NCI-H1048 (cell line): Measurements from ENCODE around the gene ARRB1.

ENCODE experiments used
- DNase-seq: peaks from one replicate; lab custom pipeline; 2025; lab: John Stamatoyannopoulos, UW

Gene ARRB1

GRCh38 chr11:75246671-75247350, 104.7 kb downstream of the ARRB1 start:
- DNase-seq = no peak

DNA sequence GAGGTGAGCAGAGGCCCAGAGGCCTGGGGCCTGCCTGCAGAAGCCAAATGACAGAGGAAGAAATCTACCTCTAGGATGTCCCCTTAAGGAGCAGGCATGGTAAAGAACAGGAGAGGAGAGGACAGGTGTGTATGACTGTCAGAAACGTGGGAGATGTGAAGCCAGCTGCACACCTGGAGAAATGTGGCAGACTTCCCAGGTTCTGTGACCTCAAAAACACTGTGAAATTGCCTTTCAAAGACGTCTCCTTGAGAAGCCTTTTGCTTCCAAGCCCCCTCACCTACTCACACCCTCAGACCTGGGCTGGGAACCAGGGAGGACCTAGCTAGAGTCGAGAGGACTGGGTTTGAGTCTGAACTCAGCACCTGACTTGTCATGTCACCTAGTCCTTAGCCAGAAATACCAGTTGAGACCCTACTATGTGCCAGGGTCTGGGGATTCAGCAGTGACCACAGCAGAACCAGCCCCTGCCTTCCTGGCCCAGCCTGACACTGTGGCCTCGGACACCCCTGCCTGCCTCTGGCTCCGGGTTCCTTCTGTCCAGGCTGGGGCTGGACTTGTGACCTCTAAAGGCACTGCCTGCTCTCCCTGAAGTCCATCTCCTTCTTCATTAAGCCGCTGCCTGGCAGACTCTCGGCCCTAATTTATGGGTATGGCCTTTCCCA, 105.3 kb downstream of the ARRB1 start:
- DNase-seq = no peak

DNA sequence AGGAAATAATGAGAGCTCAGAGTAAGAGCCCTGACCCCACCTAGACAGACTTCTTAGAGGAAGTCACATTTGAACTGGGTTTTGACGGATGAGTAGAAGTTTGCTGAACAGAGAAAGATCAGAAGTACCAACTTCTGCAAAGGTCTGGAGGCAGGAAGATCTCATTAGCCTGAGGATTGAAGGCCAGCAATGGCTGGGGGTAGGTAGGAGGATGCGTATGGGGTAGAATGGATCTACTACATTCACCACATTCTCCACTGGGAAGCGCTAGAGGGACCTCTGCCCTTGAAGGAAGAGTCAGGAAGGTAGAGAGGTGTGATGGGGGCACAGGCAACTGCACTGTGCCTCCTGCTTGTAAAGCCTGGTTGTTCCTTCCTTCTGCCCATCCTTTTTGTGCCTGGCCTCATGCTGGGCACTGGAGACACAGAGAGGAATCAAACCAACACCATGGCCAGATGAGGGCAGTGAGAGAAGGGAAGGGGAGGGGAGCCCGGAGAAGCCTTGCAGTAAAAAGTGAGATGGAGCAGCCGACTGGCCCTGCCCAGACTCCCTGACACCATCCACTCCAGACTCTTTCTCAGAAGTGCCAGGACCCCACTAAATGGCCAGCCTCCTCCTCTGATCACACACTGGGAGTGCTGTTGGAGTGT, 106.0 kb downstream of the ARRB1 start:
- DNase-seq = no peak

DNA sequence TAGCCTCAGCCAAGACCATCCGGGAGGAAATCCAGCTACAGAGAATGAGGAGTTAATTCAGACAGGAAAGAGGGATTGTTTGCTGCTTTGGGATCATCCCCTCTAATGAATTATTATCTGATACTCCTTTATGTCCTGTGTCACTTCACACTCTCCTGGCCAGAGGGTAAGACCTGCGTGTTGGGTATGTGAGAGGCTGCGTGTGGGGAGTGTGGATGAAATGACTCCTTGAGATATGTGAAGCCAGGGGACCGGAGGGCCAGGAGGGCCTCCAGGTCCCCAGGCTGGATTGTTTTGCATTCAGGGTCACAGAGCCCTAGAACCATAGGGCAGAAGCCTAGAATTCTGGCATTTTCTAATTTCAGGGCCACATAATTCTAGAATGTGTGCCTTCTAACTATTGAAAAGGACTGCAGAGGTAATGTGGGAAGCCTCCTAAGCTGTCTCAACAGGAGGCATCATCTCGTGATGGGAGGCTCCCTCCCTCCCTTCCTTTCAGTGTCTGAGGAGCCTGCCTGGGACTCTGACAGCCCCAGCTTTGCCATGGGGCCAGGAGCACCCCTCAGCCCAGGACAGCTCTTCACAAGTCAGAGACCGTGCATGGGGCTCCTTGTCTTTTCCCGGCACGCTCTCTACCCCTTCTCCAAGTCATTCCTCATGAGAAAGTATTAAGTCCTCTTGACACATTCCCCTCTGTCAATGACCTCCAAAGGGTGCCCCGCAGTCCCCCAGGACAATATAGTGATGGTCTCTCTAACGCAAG, 107.2 kb downstream of the ARRB1 start:
- no peak for DNase-seq

GRCh38 chr11:75242722-75243600, 108.5 kb downstream of the ARRB1 start:
- no peak for DNase-seq

DNA sequence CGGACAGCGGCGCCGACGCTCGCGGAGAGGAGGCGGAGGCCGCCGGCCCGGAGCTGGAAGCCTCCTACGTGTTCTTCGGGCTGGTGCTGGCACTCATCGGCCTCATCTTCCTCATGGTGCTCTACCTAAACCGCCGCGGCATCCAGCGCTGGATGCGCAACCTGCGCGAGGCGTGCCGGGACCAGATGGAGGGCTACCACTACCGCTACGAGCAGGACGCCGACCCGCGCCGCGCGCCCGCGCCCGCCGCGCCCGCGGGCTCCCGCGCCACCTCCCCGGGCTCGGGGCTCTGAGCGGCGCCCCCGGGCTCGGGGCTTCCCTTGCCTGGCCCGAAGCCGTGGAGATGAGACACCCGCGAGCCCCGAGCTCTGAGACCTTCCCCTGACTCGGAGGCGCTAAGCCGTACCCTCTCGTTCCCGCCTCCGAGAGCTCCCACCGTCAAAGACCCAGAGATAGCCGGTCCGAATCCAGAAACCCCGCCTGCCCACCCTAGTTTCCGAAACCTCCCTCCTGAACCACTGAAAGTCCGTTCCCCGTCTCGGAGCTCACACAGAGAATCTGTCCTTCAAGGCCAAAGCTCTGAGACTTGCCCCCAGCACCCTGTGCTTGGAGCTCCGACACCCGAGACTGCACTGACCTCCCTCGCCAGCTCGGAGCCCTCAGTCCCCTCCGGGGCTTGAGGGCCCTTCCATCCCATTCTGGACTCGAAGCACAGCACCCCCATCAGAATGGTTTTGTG, 109.4 kb downstream of the ARRB1 start:
- no peak for DNase-seq

GRCh38 chr11:75241036-75241905, 110.2 kb downstream of the ARRB1 start:
- peak; percentile 56 for DNase-seq

DNA sequence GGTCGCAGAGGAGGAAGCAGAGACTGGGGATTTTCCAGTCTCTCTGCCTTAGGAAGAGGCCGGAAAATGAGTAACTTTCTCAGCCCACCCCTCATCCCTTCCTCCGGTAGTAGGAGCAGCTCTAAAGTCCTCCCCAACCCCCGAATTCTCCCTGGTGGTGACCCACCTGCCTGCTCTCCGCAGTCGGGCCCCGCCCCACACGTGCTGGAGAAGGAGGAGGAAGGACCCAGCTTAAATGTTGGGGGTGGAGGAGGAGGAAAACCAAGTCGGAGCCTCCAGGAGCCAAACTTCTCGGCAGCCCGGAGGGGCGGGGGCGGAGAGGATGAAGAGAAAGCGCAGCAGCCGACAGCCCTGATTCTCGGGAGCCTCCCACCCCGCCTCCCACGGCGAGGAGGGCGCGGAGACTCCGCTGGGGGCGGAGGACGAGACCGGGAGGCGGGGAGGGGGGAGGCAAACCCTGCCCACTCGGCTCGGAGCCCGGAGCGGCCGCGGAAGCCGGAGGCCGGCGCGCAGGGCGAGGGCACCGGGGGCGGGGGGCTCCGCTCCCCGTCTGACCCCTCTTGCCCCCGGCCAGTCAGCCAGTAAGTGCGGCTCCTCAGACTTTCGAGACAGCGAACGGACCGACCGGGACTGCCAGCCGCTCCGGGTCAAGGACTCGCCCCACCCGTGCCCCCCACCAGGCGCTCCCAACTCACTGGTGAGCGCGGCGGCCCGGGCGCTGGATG, 111.0 kb downstream of the ARRB1 start, which contains the start of gene TPBGL:
TSS of gene TPBGL (plus strand) at position 464 of the 725 bp plus-strand sequence. CDS start 276 bp downstream, outside the sequence.
- DNase-seq = no peak

GRCh38 chr11:75239531-75240290, 111.8 kb downstream of the ARRB1 start:
- DNase-seq = no peak

DNA sequence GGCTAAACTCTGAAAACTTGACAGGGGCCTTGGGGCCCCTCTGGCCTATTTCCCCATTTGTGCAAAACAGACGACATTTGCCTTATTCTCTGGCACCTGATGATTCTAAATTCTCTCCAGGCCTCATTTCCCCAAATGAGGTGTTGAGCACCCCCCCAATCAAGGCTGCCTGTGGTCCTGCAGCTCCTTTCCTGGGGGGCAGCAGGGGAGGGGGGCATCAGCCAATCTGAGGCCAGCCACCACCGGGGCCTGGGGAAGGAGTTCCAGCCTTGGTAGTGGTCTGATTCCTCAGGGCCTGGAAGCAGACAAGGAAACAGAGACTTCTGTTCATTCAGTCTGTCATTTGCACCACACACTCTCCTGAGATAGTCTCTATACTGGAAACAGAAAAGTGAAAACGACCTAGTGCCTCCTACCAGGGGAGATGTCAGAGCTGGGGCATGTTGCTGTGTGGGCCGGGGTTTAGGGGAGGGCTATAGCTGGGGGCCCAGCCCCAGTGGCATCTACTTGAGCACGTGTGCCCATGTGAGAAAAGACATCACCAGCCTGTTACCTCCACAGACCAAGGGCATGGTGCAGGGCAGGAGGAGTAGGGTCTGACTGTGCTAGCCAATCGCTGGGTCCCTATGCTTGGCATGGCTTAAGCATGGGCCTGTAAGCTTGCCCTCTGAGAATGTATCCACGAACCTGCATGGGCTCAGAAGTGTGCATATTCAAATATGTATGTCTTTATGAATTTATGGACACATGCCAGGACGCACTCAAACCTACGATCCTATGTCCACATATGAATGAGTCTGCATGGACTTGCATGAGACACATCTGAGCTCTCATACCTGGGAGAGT, 112.6 kb downstream of the ARRB1 start:
- DNase-seq = no peak

- DNase-seq = no peak
Measured at GRCh38 chr11:75237050-75237449, 114.4 kb downstream of the ARRB1 start.

- no peak for DNase-seq
Measured at GRCh38 chr11:75236062-75236461, 115.4 kb downstream of the ARRB1 start.

DNA sequence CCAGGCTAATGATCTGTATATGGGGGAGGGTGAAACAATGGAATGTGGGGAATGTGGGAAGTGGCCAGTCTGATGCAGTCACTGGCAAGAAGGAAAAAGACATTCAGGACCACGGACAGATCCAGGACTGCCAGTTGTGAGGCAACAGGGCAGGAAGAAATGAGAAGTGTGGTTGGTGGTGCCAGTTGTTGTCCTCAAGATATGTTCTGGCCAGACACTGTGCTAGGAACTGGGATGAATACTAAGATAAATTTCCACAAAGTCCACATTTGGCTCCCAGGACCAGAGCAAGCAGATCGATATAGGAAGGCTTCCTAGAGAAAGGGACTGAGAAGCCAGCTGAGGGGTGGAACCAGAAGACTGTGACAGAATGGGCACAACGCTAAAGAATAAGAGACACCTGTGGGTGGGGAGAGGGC, 117.7 kb downstream of the ARRB1 start:
- no peak for DNase-seq

DNA sequence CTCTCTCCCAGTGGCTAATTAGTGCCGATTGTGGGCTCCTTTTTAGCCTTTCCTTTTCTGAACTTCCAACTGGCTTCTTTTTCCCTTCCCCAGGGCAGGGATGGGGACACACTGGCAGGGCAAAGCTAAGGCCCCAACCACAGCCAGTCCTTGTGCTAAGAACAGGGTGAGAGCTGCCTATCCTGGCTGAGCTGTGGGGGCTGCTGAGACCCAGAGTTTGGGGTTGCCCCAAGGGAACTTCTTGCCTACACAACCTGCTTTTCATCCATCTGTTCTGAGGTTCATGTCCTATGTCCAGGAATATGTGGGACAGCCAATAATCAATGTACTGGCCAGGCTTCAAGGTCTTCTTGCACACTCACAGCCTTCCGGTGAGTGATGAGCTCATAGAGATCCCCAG, 120.8 kb downstream of the ARRB1 start:
- DNase-seq = no peak

GRCh38 chr11:75229466-75229865, 122.0 kb downstream of the ARRB1 start:
- no peak for DNase-seq

DNA sequence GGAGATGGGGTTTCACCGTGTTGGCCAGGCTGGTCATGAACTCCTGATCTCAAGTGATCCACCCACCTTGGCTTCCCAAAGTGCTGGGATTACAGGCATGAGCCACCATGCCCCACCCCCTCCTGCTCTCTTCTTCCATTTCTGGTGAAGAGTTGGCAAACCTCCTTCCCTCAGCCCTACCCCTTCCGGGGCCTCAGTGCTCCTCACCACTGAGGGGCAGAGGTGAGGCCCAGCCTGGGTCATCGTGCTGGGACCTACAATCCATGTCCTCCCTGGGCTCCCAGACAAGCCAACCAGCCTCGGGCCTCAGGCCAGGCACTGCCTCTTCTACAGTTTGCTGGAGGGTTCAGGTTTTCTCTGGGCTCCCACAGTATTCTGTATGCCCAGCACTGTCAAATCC, 125.7 kb downstream of the ARRB1 start:
- no peak for DNase-seq

- DNase-seq = no peak
Measured at GRCh38 chr11:75223954-75224643, 127.4 kb downstream of the ARRB1 start.
